ENCODE results near the gene DCTN2. TPM values are rescaled to one million over a fixed set of nuclear protein-coding genes. Genes with fewer than 3 reads are reported as not detected.
"Not testable (repeated sequence)": the region's sequence is repeated elsewhere in the genome, so short reads cannot be mapped to it uniquely, and the experiment has no call there.

DCTN2 gene
- total and polyA plus RNA-seq, 2 experiments from 2014 or later, result 144 to 202 TPM

- Histone ChIP-seq H3K9me3 (ENCODE audit: low read depth) (no peaks in the 10 kb centered on the region), H3K4me3 (peak overlapping the region; percentile 84), H3K27ac (peak overlapping the region; percentile 96), H3K9ac (peak overlapping the region; percentile 98), H3K36me3 (ENCODE audit: low read depth) (peaks cover 42% of the 10 kb centered on the region), H4K20me1 (ENCODE audit: insufficient read depth) (peaks cover 12% of the 10 kb centered on the region; the same call in 1 of the 2 replicates), H3K4me2 (ENCODE audit: unreplicated experiment) (peak overlapping the region; percentile 92), H3F3A (ENCODE audit: insufficient read depth) (peaks cover 81% of the 10 kb centered on the region), H3K4me1 (ENCODE audit: insufficient read depth) (peaks cover 37% of the 10 kb centered on the region), H3K79me2 (ENCODE audit: insufficient read depth) (peaks cover 48% of the 10 kb centered on the region), H3K27me3 (replicated peaks; ENCODE audit: insufficient read depth) (no peaks in the 10 kb centered on the region), H3K9me2 (ENCODE audit: insufficient read depth) (no peaks in the 10 kb centered on the region), H2AFZ (no peak overlapping the region)
- in situ Hi-C loops (cut with MboI), result no loop called here
- TF ChIP-seq EZH2phosphoT487 (IDR thresholded peaks at IDR 0.05; ENCODE audit: insufficient read depth, low read depth), result no peak
- no peak for TF ChIP-seq EZH2 (IDR thresholded peaks at IDR 0.05; ENCODE audit: insufficient read depth, poor library complexity, severe bottlenecking)
- WGBS, 2 experiments (ENCODE audit: low coverage in 1 of 2, low lambda C conversion rate in 2 of 2, missing lambda C conversion rate in 2 of 2), result 20 to 23% methylated on average over 7 of the region's 7 CpGs
- DNase-seq, result peak; percentile 81
Measured at GRCh38 chr12:57518920-57519795, 27.8 kb downstream of the DCTN2 start.

GRCh38 chr12:57518176-57518919 is 28.6 kb downstream of the DCTN2 start:
- peak overlapping the region; percentile 92 for H3K4me2 ChIP-seq (ENCODE audit: unreplicated experiment)
- in situ Hi-C loops (cut with MboI), result no loop called here
- DNase-seq, result peak; percentile 52
- H3K9me2 ChIP-seq (ENCODE audit: insufficient read depth), result no peaks in the 10 kb centered on the region
- whole genome bisulfite sequencing, 2 experiments (ENCODE audit: low coverage in 1 of 2, low lambda C conversion rate in 2 of 2, missing lambda C conversion rate in 2 of 2), result 62 to 68% methylated on average over 8 of the region's 8 CpGs
- peak overlapping the region; percentile 84 for H3K4me3 ChIP-seq
- H3K36me3 ChIP-seq (ENCODE audit: low read depth), result peaks cover 47% of the 10 kb centered on the region
- peaks cover 80% of the 10 kb centered on the region for H3F3A ChIP-seq (ENCODE audit: insufficient read depth)
- TF ChIP-seq EZH2phosphoT487 (IDR thresholded peaks at IDR 0.05; ENCODE audit: insufficient read depth, low read depth), result no peak
- no peak for TF ChIP-seq EZH2 (IDR thresholded peaks at IDR 0.05; ENCODE audit: insufficient read depth, poor library complexity, severe bottlenecking)
- H3K9me3 ChIP-seq (ENCODE audit: low read depth), result no peaks in the 10 kb centered on the region
- H3K4me1 ChIP-seq (ENCODE audit: insufficient read depth), result peaks cover 35% of the 10 kb centered on the region
- peaks cover 40% of the 10 kb centered on the region for H3K79me2 ChIP-seq (ENCODE audit: insufficient read depth)
- H3K9ac ChIP-seq, result peak overlapping the region; percentile 98
- peaks cover 12% of the 10 kb centered on the region; the same call in 1 of the 2 replicates for H4K20me1 ChIP-seq (ENCODE audit: insufficient read depth)
- no peaks in the 10 kb centered on the region for H3K27me3 ChIP-seq (replicated peaks; ENCODE audit: insufficient read depth)
- H2AFZ ChIP-seq, result no peak overlapping the region
- peak overlapping the region; percentile 96 for H3K27ac ChIP-seq

- H2AFZ ChIP-seq; H3K27me3 ChIP-seq (replicated peaks; ENCODE audit: insufficient read depth); H3K9me2 ChIP-seq (ENCODE audit: insufficient read depth); DNase-seq; H3K9me3 ChIP-seq (ENCODE audit: low read depth); in situ Hi-C loops (cut with MboI): not testable (repeated sequence)
- WGBS, 2 experiments (ENCODE audit: low coverage in 1 of 2, low lambda C conversion rate in 2 of 2, missing lambda C conversion rate in 2 of 2), result 55 to 56% methylated on average over 10 of the region's 10 CpGs
- Histone ChIP-seq H4K20me1 (ENCODE audit: insufficient read depth) (peaks cover 12% of the 10 kb centered on the region; the same call in 1 of the 2 replicates), H3K79me2 (ENCODE audit: insufficient read depth) (peaks cover 38% of the 10 kb centered on the region), H3F3A (ENCODE audit: insufficient read depth) (peaks cover 84% of the 10 kb centered on the region), H3K4me3 (peak overlapping the region; percentile 84), H3K4me2 (ENCODE audit: unreplicated experiment) (peak overlapping the region; percentile 92), H3K9ac (peak overlapping the region; percentile 98), H3K36me3 (ENCODE audit: low read depth) (peaks cover 50% of the 10 kb centered on the region), H3K4me1 (ENCODE audit: insufficient read depth) (peaks cover 35% of the 10 kb centered on the region), H3K27ac (peak overlapping the region; percentile 96)
Measured at GRCh38 chr12:57517718-57518117, 29.3 kb downstream of the DCTN2 start.

- Histone ChIP-seq H2AFZ (no peak overlapping the region), H3K4me2 (ENCODE audit: unreplicated experiment) (peak overlapping the region; percentile 92), H4K20me1 (ENCODE audit: insufficient read depth) (peaks cover 12% of the 10 kb centered on the region; the same call in 1 of the 2 replicates), H3K27ac (peak overlapping the region; percentile 96), H3K79me2 (ENCODE audit: insufficient read depth) (peaks cover 38% of the 10 kb centered on the region), H3K4me3 (peak overlapping the region; percentile 84), H3K36me3 (ENCODE audit: low read depth) (peaks cover 56% of the 10 kb centered on the region), H3K9ac (peak overlapping the region; percentile 98), H3K9me2 (ENCODE audit: insufficient read depth) (no peaks in the 10 kb centered on the region), H3K27me3 (replicated peaks; ENCODE audit: insufficient read depth) (no peaks in the 10 kb centered on the region), H3K4me1 (ENCODE audit: insufficient read depth) (peaks cover 34% of the 10 kb centered on the region), H3K9me3 (ENCODE audit: low read depth) (no peaks in the 10 kb centered on the region), H3F3A (ENCODE audit: insufficient read depth) (peaks cover 89% of the 10 kb centered on the region)
- in situ Hi-C loops (cut with MboI), result no loop called here
- WGBS, 2 experiments (ENCODE audit: low coverage in 1 of 2, low lambda C conversion rate in 2 of 2, missing lambda C conversion rate in 2 of 2), result 6 to 12% methylated on average over 1 of the region's 1 CpG
- TF ChIP-seq EZH2phosphoT487 (IDR thresholded peaks at IDR 0.05; ENCODE audit: insufficient read depth, low read depth), result no peak
- no peak for TF ChIP-seq EZH2 (IDR thresholded peaks at IDR 0.05; ENCODE audit: insufficient read depth, poor library complexity, severe bottlenecking)
- peak; percentile 83 for DNase-seq
Measured at GRCh38 chr12:57517187-57517586, 29.8 kb downstream of the DCTN2 start.
